NT2/D1 (cell line): Measurements from ENCODE around the gene INCENP.

Experiments
- SUZ12 ChIP-seq: IDR thresholded peaks from 2 replicates; pipeline ENCODE4 v1.6.1; 2011; ENCODE audit not compliant: insufficient read length, insufficient read depth; ENCODE audit errors: extremely low read depth
- YY1 ChIP-seq: IDR thresholded peaks from 2 replicates; pipeline ENCODE4 v1.6.1; 2011; ENCODE audit not compliant: insufficient read length, insufficient read depth
- ZNF274 ChIP-seq: IDR thresholded peaks from 2 replicates; pipeline ENCODE4 v1.6.1; 2011; ENCODE audit warnings: mild to moderate bottlenecking, low read depth, low read length

GRCh38 chr11:62127941-62128770 lies 4.3 kb downstream of the INCENP start:
- TF ChIP-seq YY1 (no peak), SUZ12 (no peak), ZNF274 (no peak)
